HFFc6 (cell line): ENCODE measurements around the gene SDHAF1. TPM values are rescaled to one million over a fixed set of nuclear protein-coding genes. Genes with fewer than 3 reads are reported as not detected.
"Not testable (repeated sequence)": the region's sequence is repeated elsewhere in the genome, so short reads cannot be mapped to it uniquely, and the experiment has no call there.

Experiments used
- DNase-seq: peaks from one replicate; pipeline ENCODE4 v3.0.0-alpha.2; 2018
- H3K27ac Mint-ChIP-seq: 2 replicates; pipeline ENCODE4 v1.8.0; 2020; ENCODE audit warnings: mild to moderate bottlenecking, mixed read lengths
- H3K27me3 Mint-ChIP-seq: 2 replicates; pipeline ENCODE4 v1.8.0; 2021; ENCODE audit warnings: mild to moderate bottlenecking, moderate library complexity, mixed read lengths; ENCODE audit not compliant: insufficient read depth
- H3K36me3 Mint-ChIP-seq: 2 replicates; pipeline ENCODE4 v1.8.0; 2021; ENCODE audit warnings: low read depth, mixed read lengths
- H3K4me1 Mint-ChIP-seq: 2 replicates; pipeline ENCODE4 v1.8.0; 2020; ENCODE audit warnings: low read depth, mixed read lengths
- H3K4me3 Mint-ChIP-seq: 2 replicates; pipeline ENCODE4 v1.8.0; 2020; ENCODE audit warnings: mild to moderate bottlenecking, moderate library complexity, mixed read lengths
- H3K9me3 Mint-ChIP-seq: 2 replicates; pipeline ENCODE4 v1.8.0; 2020; ENCODE audit warnings: mild to moderate bottlenecking, mixed read lengths
- CTCF ChIP-seq: fragments of 200-600 bp; sonication (generic); IDR thresholded peaks from 2 replicates; pipeline ENCODE4 v1.5.0; 2021; ENCODE audit warnings: antibody characterized with exemption, mild to moderate bottlenecking
- total RNA-seq, 6 experiments: library from RNA; stranded (reverse); fragmentation: NEBNext Ultra II Directional; extraction: Animal tissue kit (Norgen Biotek cat#: 25700); gene quantifications; 2 replicates in 1 of 6; 3 replicates in 5 of 6; pipeline ENCODE4 v1.2.3, GENCODE V29; 2021

Gene SDHAF1
- total RNA-seq, 6 experiments from 2014 or later: 8.2 to 12.5 (median 8.9) TPM

- H3K27me3 Mint-ChIP-seq: no peaks in the 10 kb centered on the region; the same call in 1 of the 2 replicates
- no peak for TF ChIP-seq CTCF
- H3K27ac Mint-ChIP-seq: peak overlapping the region; percentile 24; the same call in 1 of the 2 replicates
- DNase-seq: no peak
- no peaks in the 10 kb centered on the region for H3K9me3 Mint-ChIP-seq
- no peak overlapping the region for H3K4me3 Mint-ChIP-seq
- H3K4me1 Mint-ChIP-seq: peaks cover 20% of the 10 kb centered on the region
- H3K36me3 Mint-ChIP-seq: no peaks in the 10 kb centered on the region
Observed at GRCh38 chr19:36040495-36040894, 45.5 kb downstream of the SDHAF1 start.

- Mint-ChIP-seq H3K27ac (peak overlapping the region; percentile 57), H3K4me1 (peaks cover 21% of the 10 kb centered on the region)
- not testable (repeated sequence) for H3K4me3 Mint-ChIP-seq, H3K27me3 Mint-ChIP-seq, H3K36me3 Mint-ChIP-seq, H3K9me3 Mint-ChIP-seq, DNase-seq
Observed at GRCh38 chr19:36041092-36041491, 46.1 kb downstream of the SDHAF1 start.

- H3K36me3 Mint-ChIP-seq: no peaks in the 10 kb centered on the region
- H3K4me1 Mint-ChIP-seq: peaks cover 29% of the 10 kb centered on the region
- no peak for TF ChIP-seq CTCF
- H3K4me3 Mint-ChIP-seq: peak overlapping the region; percentile 7; the same call in 1 of the 2 replicates
- no peaks in the 10 kb centered on the region for H3K9me3 Mint-ChIP-seq
- no peaks in the 10 kb centered on the region; the same call in 1 of the 2 replicates for H3K27me3 Mint-ChIP-seq
- peak overlapping the region; percentile 57 for H3K27ac Mint-ChIP-seq
- DNase-seq: peak; percentile 55
Observed at GRCh38 chr19:36041831-36042230, 46.8 kb downstream of the SDHAF1 start.

- no peak for TF ChIP-seq CTCF
- Mint-ChIP-seq H3K27ac (no peak overlapping the region), H3K4me3 (no peak overlapping the region), H3K27me3 (peaks cover 2% of the 10 kb centered on the region), H3K4me1 (peaks cover 30% of the 10 kb centered on the region), H3K9me3 (no peaks in the 10 kb centered on the region), H3K36me3 (no peaks in the 10 kb centered on the region)
- no peak for DNase-seq
Observed at GRCh38 chr19:36043952-36044351, 49.0 kb downstream of the SDHAF1 start.

Other genes starting within 250 kb of the SDHAF1 start
- 10 to 100 TPM; 18.0 to 20.8 (median 18.7) TPM for gene U2AF1L4, start 249.8 kb upstream of the SDHAF1 start, total RNA-seq
- gene PSENEN, start 249.5 kb upstream of the SDHAF1 start, total RNA-seq: 10 to 100 TPM; 68.2 to 86.6 (median 74.9) TPM
- 1 to 10 TPM; 6.0 to 9.9 (median 8.7) TPM for gene LIN37, start 246.6 kb upstream of the SDHAF1 start, total RNA-seq
- 100 to 1,000 TPM in 1 of 6 experiments, 10 to 100 TPM in 5; 37.0 to 122 (median 43.9) TPM for gene HSPB6, start 238.2 kb upstream of the SDHAF1 start, total RNA-seq
- gene PROSER3, start 237.0 kb upstream of the SDHAF1 start, total RNA-seq: 10 to 100 TPM; 26.4 to 30.0 (median 29.0) TPM
- gene ARHGAP33, start 219.6 kb upstream of the SDHAF1 start, total RNA-seq: 10 to 100 TPM in 1 of 6 experiments, 1 to 10 TPM in 5; 5.4 to 11.0 (median 8.8) TPM
- not detected for gene PRODH2, start 182.3 kb upstream of the SDHAF1 start, total RNA-seq
- not detected for gene NPHS1, start 142.7 kb upstream of the SDHAF1 start, total RNA-seq
- under 1 TPM in 1 of 6 experiments, not detected in 5; 0.07 TPM for gene KIRREL2, start 138.3 kb upstream of the SDHAF1 start, total RNA-seq
- 10 to 100 TPM; 24.3 to 39.7 (median 38.1) TPM for gene APLP1, start 126.6 kb upstream of the SDHAF1 start, total RNA-seq
- gene NFKBID, start 94.6 kb upstream of the SDHAF1 start, total RNA-seq: 1 to 10 TPM; 3.9 to 7.2 (median 5.3) TPM
- 1 to 10 TPM in 5 of 6 experiments, under 1 TPM in 1; 0.96 to 4.1 (median 1.2) TPM for gene HCST, start 92.7 kb upstream of the SDHAF1 start, total RNA-seq
- not detected for gene TYROBP, start 86.9 kb upstream of the SDHAF1 start, total RNA-seq
- gene LRFN3, start 58.8 kb upstream of the SDHAF1 start, total RNA-seq: 10 to 100 TPM; 15.3 to 21.0 (median 19.1) TPM
- under 1 TPM; 0.07 to 0.40 (median 0.29) TPM for gene SYNE4, start 13.6 kb downstream of the SDHAF1 start, total RNA-seq
- gene ALKBH6, start 19.0 kb downstream of the SDHAF1 start, total RNA-seq: 10 to 100 TPM; 25.3 to 31.5 (median 28.5) TPM
- 10 to 100 TPM; 62.2 to 93.1 (median 83.9) TPM for gene CLIP3, start 37.7 kb downstream of the SDHAF1 start, total RNA-seq
- gene THAP8, start 59.1 kb downstream of the SDHAF1 start, total RNA-seq: 1 to 10 TPM; 5.2 to 6.4 (median 5.5) TPM
- 10 to 100 TPM in 5 of 6 experiments, 1 to 10 TPM in 1; 6.5 to 13.8 (median 13.0) TPM for gene WDR62, start 59.7 kb downstream of the SDHAF1 start, total RNA-seq
- not detected for gene OVOL3, start 116.0 kb downstream of the SDHAF1 start, total RNA-seq
- 10 to 100 TPM; 64.1 to 75.1 (median 69.2) TPM for gene POLR2I, start 119.7 kb downstream of the SDHAF1 start, total RNA-seq
- 100 to 1,000 TPM; 229 to 266 (median 243) TPM for gene TBCB, start 120.3 kb downstream of the SDHAF1 start, total RNA-seq
- 1,000 to 10,000 TPM; 1,039 to 1,309 (median 1,209) TPM for gene CAPNS1, start 144.9 kb downstream of the SDHAF1 start, total RNA-seq
- 100 to 1,000 TPM in 2 of 6 experiments, 10 to 100 TPM in 4; 59.8 to 139 (median 85.5) TPM for gene COX7A1, start 157.3 kb downstream of the SDHAF1 start, total RNA-seq
- gene ZNF565, start 219.5 kb downstream of the SDHAF1 start, total RNA-seq: 1 to 10 TPM; 2.7 to 3.7 (median 3.1) TPM
- gene ZNF146, start 219.9 kb downstream of the SDHAF1 start, total RNA-seq: 10 to 100 TPM; 49.7 to 58.2 (median 56.6) TPM